ENCODE data around the gene GAL3ST2.

The GAL3ST2 gene

DNA sequence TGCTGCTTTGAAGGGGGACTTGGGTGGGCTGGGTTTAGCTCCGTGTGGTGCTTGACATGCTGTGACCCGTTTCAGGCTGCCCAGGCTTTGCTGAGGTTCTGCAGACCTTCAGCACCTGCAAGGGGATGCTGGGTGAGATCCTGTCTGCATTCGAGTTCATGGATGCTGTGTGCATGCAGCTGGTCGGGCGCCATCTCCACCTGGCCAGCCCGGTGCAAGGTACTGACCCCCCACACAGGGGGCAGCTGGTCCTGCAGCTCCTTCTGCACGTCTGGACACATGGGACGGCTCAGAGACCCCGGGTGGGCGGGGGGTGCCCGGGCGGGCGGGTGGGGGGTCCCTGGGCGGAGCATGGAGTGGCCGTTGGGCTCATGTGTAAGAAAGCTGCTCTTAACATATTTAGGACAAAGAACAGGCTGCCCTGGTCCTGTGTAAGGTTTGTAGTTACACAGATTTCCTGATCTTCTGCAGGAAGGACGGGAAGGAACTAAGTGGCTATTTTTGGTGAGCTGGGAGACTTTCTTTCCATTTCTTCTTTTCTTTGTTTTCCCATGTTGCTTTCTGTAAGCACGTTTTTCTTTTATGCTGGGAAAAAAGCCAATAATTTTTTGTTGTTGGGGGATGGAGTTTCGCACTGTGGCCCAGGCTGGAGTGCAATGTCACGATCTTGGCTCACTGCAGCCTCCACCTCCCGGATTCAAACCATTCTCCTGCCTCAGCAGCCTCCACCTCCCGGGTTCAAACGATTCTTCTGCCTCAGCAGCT is 26.4 kb upstream of the GAL3ST2 start:
- ATAC-seq (ENCODE audit: low read depth) (no peak), DNase-seq (ENCODE audit: low spot score) (no peak)
- H3K27ac ChIP-seq (ENCODE audit: poor library complexity, severe bottlenecking): no peak overlapping the region
- TF ChIP-seq, protein P1, sequence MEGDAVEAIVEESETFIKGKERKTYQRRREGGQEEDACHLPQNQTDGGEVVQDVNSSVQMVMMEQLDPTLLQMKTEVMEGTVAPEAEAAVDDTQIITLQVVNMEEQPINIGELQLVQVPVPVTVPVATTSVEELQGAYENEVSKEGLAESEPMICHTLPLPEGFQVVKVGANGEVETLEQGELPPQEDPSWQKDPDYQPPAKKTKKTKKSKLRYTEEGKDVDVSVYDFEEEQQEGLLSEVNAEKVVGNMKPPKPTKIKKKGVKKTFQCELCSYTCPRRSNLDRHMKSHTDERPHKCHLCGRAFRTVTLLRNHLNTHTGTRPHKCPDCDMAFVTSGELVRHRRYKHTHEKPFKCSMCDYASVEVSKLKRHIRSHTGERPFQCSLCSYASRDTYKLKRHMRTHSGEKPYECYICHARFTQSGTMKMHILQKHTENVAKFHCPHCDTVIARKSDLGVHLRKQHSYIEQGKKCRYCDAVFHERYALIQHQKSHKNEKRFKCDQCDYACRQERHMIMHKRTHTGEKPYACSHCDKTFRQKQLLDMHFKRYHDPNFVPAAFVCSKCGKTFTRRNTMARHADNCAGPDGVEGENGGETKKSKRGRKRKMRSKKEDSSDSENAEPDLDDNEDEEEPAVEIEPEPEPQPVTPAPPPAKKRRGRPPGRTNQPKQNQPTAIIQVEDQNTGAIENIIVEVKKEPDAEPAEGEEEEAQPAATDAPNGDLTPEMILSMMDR (IDR thresholded peaks at IDR 0.05; ENCODE audit: poor library complexity, severe bottlenecking): no peak
- H3K4me3 ChIP-seq (ENCODE audit: severe bottlenecking): no peak overlapping the region
- no peaks in the 10 kb centered on the region for H3K9me3 ChIP-seq (ENCODE audit: severe bottlenecking)
- no peaks in the 10 kb centered on the region for H3K27me3 ChIP-seq (ENCODE audit: insufficient read depth, poor library complexity, severe bottlenecking)
- no peaks in the 10 kb centered on the region for H3K4me1 ChIP-seq (ENCODE audit: insufficient read depth, poor library complexity, severe bottlenecking)
- peaks cover 10% of the 10 kb centered on the region for H3K36me3 ChIP-seq (ENCODE audit: low read depth)

DNA sequence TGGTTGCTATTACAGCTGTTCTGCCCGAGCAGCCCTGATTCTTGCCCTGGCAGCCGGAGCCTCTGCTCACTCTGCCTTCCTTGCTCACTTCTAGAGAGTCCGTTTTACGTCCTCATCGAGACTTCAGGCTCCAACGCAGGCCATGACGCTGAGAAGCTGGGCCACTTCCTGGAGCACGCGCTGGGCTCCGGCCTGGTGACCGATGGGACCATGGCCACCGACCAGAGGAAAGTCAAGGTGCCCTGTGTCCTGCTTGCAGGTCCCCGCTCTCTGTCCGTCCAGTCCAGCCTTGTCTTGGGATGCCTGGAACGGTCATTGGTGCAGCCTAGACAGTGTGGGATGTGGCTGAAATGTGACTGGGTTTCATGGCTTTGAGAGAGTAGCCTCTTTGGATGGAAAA is 25.5 kb upstream of the GAL3ST2 start:
- no peak overlapping the region for H3K27ac ChIP-seq (ENCODE audit: poor library complexity, severe bottlenecking)
- H3K27me3 ChIP-seq (ENCODE audit: insufficient read depth, poor library complexity, severe bottlenecking): no peaks in the 10 kb centered on the region
- H3K4me1 ChIP-seq (ENCODE audit: insufficient read depth, poor library complexity, severe bottlenecking): no peaks in the 10 kb centered on the region
- TF ChIP-seq, protein P1 (IDR thresholded peaks at IDR 0.05; ENCODE audit: poor library complexity, severe bottlenecking): no peak
- ATAC-seq (ENCODE audit: low read depth) (no peak), DNase-seq (ENCODE audit: low spot score) (no peak)
- no peak overlapping the region for H3K4me3 ChIP-seq (ENCODE audit: severe bottlenecking)
- no peaks in the 10 kb centered on the region for H3K9me3 ChIP-seq (ENCODE audit: severe bottlenecking)
- H3K36me3 ChIP-seq (ENCODE audit: low read depth): peaks cover 12% of the 10 kb centered on the region

GRCh38 chr2:241751776-241752175 is 24.8 kb upstream of the GAL3ST2 start:
- Histone ChIP-seq H3K27ac (ENCODE audit: poor library complexity, severe bottlenecking) (no peak overlapping the region), H3K9me3 (ENCODE audit: severe bottlenecking) (no peaks in the 10 kb centered on the region), H3K4me1 (ENCODE audit: insufficient read depth, poor library complexity, severe bottlenecking) (no peaks in the 10 kb centered on the region), H3K36me3 (ENCODE audit: low read depth) (peaks cover 13% of the 10 kb centered on the region), H3K4me3 (ENCODE audit: severe bottlenecking) (no peak overlapping the region), H3K27me3 (ENCODE audit: insufficient read depth, poor library complexity, severe bottlenecking) (no peaks in the 10 kb centered on the region)
- DNase-seq (ENCODE audit: low spot score) (no peak), ATAC-seq (ENCODE audit: low read depth) (no peak)
- TF ChIP-seq, protein P1 (IDR thresholded peaks at IDR 0.05; ENCODE audit: poor library complexity, severe bottlenecking): no peak

GRCh38 chr2:241752253-241752652 is 24.4 kb upstream of the GAL3ST2 start:
- no peaks in the 10 kb centered on the region for H3K4me1 ChIP-seq (ENCODE audit: insufficient read depth, poor library complexity, severe bottlenecking)
- DNase-seq (ENCODE audit: low spot score) (no peak), ATAC-seq (ENCODE audit: low read depth) (no peak)
- H3K36me3 ChIP-seq (ENCODE audit: low read depth): peaks cover 13% of the 10 kb centered on the region
- no peak overlapping the region for H3K4me3 ChIP-seq (ENCODE audit: severe bottlenecking)
- H3K27me3 ChIP-seq (ENCODE audit: insufficient read depth, poor library complexity, severe bottlenecking): no peaks in the 10 kb centered on the region
- TF ChIP-seq, protein P1 (IDR thresholded peaks at IDR 0.05; ENCODE audit: poor library complexity, severe bottlenecking): no peak
- H3K9me3 ChIP-seq (ENCODE audit: severe bottlenecking): no peaks in the 10 kb centered on the region
- no peak overlapping the region for H3K27ac ChIP-seq (ENCODE audit: poor library complexity, severe bottlenecking)

DNA sequence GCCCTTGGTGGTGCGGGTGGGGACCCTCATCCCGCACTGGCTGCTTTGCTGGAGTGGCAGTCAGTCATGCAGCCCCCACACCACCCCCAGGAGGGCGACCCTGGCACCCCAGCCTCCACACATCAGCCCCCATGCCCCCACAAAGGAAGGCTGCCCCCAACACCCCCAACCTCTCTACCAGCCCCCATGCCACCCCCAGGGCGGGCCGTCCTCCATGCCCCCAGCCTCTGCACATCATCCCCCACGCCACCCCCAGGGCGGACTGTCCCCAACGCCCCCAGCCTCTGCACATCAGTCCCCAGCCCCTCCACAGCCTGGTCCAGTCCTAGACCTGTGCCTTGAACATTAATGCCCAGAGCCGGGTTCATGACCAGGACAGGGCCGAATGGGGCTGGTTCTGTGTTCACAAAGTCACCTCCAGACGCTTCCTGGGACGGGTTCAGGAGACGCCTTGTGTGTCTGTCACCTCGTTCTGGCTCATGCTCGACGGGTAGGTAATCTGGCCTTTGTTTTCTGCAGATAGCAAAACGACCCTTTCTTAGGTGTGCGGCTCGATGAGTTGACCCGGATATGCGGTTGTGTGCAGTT is 23.8 kb upstream of the GAL3ST2 start:
- no peaks in the 10 kb centered on the region for H3K4me1 ChIP-seq (ENCODE audit: insufficient read depth, poor library complexity, severe bottlenecking)
- ATAC-seq (ENCODE audit: low read depth) (no peak), DNase-seq (ENCODE audit: low spot score) (no peak)
- peaks cover 13% of the 10 kb centered on the region for H3K36me3 ChIP-seq (ENCODE audit: low read depth)
- no peaks in the 10 kb centered on the region for H3K9me3 ChIP-seq (ENCODE audit: severe bottlenecking)
- H3K4me3 ChIP-seq (ENCODE audit: severe bottlenecking): no peak overlapping the region
- H3K27ac ChIP-seq (ENCODE audit: poor library complexity, severe bottlenecking): no peak overlapping the region
- H3K27me3 ChIP-seq (ENCODE audit: insufficient read depth, poor library complexity, severe bottlenecking): no peaks in the 10 kb centered on the region
- TF ChIP-seq, protein P1 (IDR thresholded peaks at IDR 0.05; ENCODE audit: poor library complexity, severe bottlenecking): no peak
